ENCODE measurements around the gene DENND10.

Gene DENND10

GRCh38 chr10:119101366-119102098 lies 2.4 kb upstream of the DENND10 start:
- ATAC-seq = no peak
- TF ChIP-seq, protein P1, sequence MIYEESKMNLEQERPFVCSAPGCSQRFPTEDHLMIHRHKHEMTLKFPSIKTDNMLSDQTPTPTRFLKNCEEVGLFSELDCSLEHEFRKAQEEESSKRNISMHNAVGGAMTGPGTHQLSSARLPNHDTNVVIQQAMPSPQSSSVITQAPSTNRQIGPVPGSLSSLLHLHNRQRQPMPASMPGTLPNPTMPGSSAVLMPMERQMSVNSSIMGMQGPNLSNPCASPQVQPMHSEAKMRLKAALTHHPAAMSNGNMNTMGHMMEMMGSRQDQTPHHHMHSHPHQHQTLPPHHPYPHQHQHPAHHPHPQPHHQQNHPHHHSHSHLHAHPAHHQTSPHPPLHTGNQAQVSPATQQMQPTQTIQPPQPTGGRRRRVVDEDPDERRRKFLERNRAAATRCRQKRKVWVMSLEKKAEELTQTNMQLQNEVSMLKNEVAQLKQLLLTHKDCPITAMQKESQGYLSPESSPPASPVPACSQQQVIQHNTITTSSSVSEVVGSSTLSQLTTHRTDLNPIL (CRISPR knock-in tag; IDR thresholded peaks at IDR 0.05; ENCODE audit: low read depth) = no peak
- no peak for TF ChIP-seq ISL1 (CRISPR knock-in tag; IDR thresholded peaks at IDR 0.05)
- no peak for TF ChIP-seq RARB (CRISPR knock-in tag; IDR thresholded peaks at IDR 0.05)
- TF ChIP-seq ZNF70 (CRISPR knock-in tag; IDR thresholded peaks at IDR 0.05) = no peak
- no peak for TF ChIP-seq ZNF565 (CRISPR knock-in tag; conservative IDR thresholded peaks at IDR 0.05; ENCODE audit: low read depth)
- TF ChIP-seq ZC3H10 (CRISPR knock-in tag; IDR thresholded peaks at IDR 0.05) = no peak
- TF ChIP-seq CSRNP3 (CRISPR knock-in tag; IDR thresholded peaks at IDR 0.05) = no peak
- no peak for TF ChIP-seq TOX (CRISPR knock-in tag; IDR thresholded peaks at IDR 0.05; ENCODE audit: borderline replicate concordance)
- TF ChIP-seq BACH2 (CRISPR knock-in tag; IDR thresholded peaks at IDR 0.05; ENCODE audit: borderline replicate concordance) = no peak
- TF ChIP-seq OSR1 (CRISPR knock-in tag; IDR thresholded peaks at IDR 0.05) = no peak
- TF ChIP-seq, protein P2, sequence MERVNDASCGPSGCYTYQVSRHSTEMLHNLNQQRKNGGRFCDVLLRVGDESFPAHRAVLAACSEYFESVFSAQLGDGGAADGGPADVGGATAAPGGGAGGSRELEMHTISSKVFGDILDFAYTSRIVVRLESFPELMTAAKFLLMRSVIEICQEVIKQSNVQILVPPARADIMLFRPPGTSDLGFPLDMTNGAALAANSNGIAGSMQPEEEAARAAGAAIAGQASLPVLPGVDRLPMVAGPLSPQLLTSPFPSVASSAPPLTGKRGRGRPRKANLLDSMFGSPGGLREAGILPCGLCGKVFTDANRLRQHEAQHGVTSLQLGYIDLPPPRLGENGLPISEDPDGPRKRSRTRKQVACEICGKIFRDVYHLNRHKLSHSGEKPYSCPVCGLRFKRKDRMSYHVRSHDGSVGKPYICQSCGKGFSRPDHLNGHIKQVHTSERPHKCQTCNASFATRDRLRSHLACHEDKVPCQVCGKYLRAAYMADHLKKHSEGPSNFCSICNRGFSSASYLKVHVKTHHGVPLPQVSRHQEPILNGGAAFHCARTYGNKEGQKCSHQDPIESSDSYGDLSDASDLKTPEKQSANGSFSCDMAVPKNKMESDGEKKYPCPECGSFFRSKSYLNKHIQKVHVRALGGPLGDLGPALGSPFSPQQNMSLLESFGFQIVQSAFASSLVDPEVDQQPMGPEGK (CRISPR knock-in tag; IDR thresholded peaks at IDR 0.05; ENCODE audit: borderline replicate concordance) = no peak

DNA sequence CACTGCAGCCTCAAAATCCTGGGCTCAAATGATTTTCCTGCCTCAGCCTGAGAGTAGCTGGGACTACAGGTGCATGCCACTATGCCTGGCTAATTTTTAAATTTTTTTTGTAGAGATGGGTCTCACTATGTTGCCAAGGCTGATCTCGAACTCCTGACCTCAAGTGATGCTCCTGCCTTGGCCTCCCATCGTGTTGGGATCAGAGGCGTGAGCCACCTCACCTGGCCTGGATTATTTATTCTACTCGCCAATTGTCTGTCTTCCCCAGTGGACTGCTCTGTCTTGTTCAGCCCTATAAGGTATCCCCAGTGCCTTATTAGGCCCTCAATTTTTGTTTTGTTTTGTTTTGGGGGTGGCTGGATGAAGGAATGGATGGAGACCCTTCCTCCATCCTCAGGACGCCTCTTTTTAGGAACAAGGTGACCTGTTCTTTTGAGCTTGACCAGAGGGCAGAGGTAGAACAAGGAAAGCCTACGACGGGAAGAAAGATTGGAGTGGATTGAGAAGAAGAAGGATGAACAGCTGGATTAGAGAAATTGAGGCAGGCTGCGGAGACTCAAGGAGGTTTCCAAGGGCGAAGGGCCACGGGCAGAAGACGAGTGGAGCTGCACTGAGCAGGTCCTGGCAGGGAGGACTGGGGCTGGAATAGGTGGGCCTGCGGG lies 541 bp upstream of the DENND10 start:
- ATAC-seq = no peak
- TF ChIP-seq ESRRG (CRISPR knock-in tag; IDR thresholded peaks at IDR 0.05) (no peak), ZNF565 (CRISPR knock-in tag; conservative IDR thresholded peaks at IDR 0.05; ENCODE audit: low read depth) (no peak), SNAI2 (CRISPR knock-in tag; IDR thresholded peaks at IDR 0.05) (no peak), ZNF8 (CRISPR knock-in tag; IDR thresholded peaks at IDR 0.05) (no peak), ZFP30 (CRISPR knock-in tag; IDR thresholded peaks at IDR 0.05) (no peak), TOX (CRISPR knock-in tag; IDR thresholded peaks at IDR 0.05; ENCODE audit: borderline replicate concordance) (no peak), CSRNP3 (CRISPR knock-in tag; IDR thresholded peaks at IDR 0.05) (no peak), POU6F1 (CRISPR knock-in tag; IDR thresholded peaks at IDR 0.05; ENCODE audit: borderline replicate concordance, low read depth) (no peak), OSR1 (CRISPR knock-in tag; IDR thresholded peaks at IDR 0.05) (no peak), TCF4 (CRISPR knock-in tag; IDR thresholded peaks at IDR 0.05; ENCODE audit: borderline replicate concordance) (no peak), ARNTL (CRISPR knock-in tag; IDR thresholded peaks at IDR 0.05; ENCODE audit: borderline replicate concordance, low read depth) (no peak)
- TF ChIP-seq, protein P1 (CRISPR knock-in tag; IDR thresholded peaks at IDR 0.05; ENCODE audit: low read depth) = no peak

GRCh38 chr10:119104654-119105015 lies 722 bp downstream of the DENND10 start:
- peak; percentile 29 for ATAC-seq
- TF ChIP-seq ZNF70 (CRISPR knock-in tag; IDR thresholded peaks at IDR 0.05) (no peak), CSDC2 (CRISPR knock-in tag; IDR thresholded peaks at IDR 0.05) (no peak), ARNTL (CRISPR knock-in tag; IDR thresholded peaks at IDR 0.05; ENCODE audit: borderline replicate concordance, low read depth) (no peak), ZNF8 (CRISPR knock-in tag; IDR thresholded peaks at IDR 0.05) (no peak), CSRNP3 (CRISPR knock-in tag; IDR thresholded peaks at IDR 0.05) (no peak), RARB (CRISPR knock-in tag; IDR thresholded peaks at IDR 0.05) (no peak), ZC3H10 (CRISPR knock-in tag; IDR thresholded peaks at IDR 0.05) (no peak)
- TF ChIP-seq, protein P1 (CRISPR knock-in tag; IDR thresholded peaks at IDR 0.05; ENCODE audit: low read depth) = no peak
- TF ChIP-seq, protein P3, sequence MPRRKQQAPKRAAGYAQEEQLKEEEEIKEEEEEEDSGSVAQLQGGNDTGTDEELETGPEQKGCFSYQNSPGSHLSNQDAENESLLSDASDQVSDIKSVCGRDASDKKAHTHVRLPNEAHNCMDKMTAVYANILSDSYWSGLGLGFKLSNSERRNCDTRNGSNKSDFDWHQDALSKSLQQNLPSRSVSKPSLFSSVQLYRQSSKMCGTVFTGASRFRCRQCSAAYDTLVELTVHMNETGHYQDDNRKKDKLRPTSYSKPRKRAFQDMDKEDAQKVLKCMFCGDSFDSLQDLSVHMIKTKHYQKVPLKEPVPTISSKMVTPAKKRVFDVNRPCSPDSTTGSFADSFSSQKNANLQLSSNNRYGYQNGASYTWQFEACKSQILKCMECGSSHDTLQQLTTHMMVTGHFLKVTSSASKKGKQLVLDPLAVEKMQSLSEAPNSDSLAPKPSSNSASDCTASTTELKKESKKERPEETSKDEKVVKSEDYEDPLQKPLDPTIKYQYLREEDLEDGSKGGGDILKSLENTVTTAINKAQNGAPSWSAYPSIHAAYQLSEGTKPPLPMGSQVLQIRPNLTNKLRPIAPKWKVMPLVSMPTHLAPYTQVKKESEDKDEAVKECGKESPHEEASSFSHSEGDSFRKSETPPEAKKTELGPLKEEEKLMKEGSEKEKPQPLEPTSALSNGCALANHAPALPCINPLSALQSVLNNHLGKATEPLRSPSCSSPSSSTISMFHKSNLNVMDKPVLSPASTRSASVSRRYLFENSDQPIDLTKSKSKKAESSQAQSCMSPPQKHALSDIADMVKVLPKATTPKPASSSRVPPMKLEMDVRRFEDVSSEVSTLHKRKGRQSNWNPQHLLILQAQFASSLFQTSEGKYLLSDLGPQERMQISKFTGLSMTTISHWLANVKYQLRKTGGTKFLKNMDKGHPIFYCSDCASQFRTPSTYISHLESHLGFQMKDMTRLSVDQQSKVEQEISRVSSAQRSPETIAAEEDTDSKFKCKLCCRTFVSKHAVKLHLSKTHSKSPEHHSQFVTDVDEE (CRISPR knock-in tag; IDR thresholded peaks at IDR 0.05) = no peak
